ENCODE measurements around the gene SPOUT1. TPM values are rescaled to one million over a fixed set of nuclear protein-coding genes. Genes with fewer than 3 reads are reported as not detected.

Gene SPOUT1
- total RNA-seq, 4 donors from 2014 or later = 33.5 to 48.7 (median 34.9) TPM

- TF ChIP-seq POLR2A (IDR thresholded peaks at IDR 0.05) = no peak
- no peak for TF ChIP-seq CTCF (IDR thresholded peaks at IDR 0.05)
- no peaks in the 10 kb centered on the region for H3K27me3 ChIP-seq
- H3K4me1 ChIP-seq = peaks cover 0 to 13% (median 11%) of the 10 kb centered on the region in 4 donors
- no peak overlapping the region for H3K27ac ChIP-seq
- no peak for DNase-seq
- peaks cover 0 to 40% (median 0%) of the 10 kb centered on the region in 3 donors for H3K36me3 ChIP-seq
- H3K4me3 ChIP-seq = no peak overlapping the region
- no peaks in the 10 kb centered on the region for H3K9me3 ChIP-seq
Observed at GRCh38 chr9:128828267-128828666, 1.3 kb downstream of the SPOUT1 start.

GRCh38 chr9:128825923-128826700 is 3.5 kb downstream of the SPOUT1 start:
- TF ChIP-seq POLR2A (IDR thresholded peaks at IDR 0.05) (no peak), CTCF (IDR thresholded peaks at IDR 0.05) (no peak)
- Histone ChIP-seq H3K27me3 (no peaks in the 10 kb centered on the region), H3K4me1 (peaks cover 0 to 13% (median 11%) of the 10 kb centered on the region in 4 donors), H3K4me3 (no peak overlapping the region), H3K36me3 (peaks cover 0 to 61% (median 0%) of the 10 kb centered on the region in 3 donors), H3K9me3 (no peaks in the 10 kb centered on the region), H3K27ac (no peak overlapping the region)
- DNase-seq = no peak

DNA sequence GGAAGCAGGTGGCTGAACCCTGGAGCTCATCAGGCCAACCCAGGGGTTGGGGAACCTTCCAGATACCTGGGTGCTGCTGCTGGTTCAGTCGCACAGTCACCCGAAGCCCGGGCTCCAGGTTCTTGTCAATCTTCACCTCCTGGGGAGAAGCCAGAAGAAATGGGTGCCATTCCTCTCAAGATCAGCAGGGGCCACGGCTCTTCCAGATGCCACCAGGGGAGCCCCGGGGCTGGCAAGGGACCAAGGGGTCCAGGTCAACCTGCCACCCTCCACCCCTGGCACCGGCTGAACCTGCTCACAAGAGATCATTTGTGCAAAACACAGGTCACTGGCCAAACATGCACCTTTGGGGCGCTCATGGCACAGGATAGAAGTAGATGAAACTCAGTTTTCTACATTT is 4.7 kb downstream of the SPOUT1 start:
- no peak for TF ChIP-seq CTCF (IDR thresholded peaks at IDR 0.05)
- no peak for TF ChIP-seq POLR2A (IDR thresholded peaks at IDR 0.05)
- H3K27ac ChIP-seq = no peak overlapping the region
- no peaks in the 10 kb centered on the region for H3K9me3 ChIP-seq
- no peaks in the 10 kb centered on the region for H3K27me3 ChIP-seq
- H3K36me3 ChIP-seq = peaks cover 0 to 66% (median 0%) of the 10 kb centered on the region in 3 donors
- DNase-seq = no peak
- H3K4me1 ChIP-seq = peaks cover 0 to 15% (median 7%) of the 10 kb centered on the region in 4 donors
- H3K4me3 ChIP-seq = no peak overlapping the region

DNA sequence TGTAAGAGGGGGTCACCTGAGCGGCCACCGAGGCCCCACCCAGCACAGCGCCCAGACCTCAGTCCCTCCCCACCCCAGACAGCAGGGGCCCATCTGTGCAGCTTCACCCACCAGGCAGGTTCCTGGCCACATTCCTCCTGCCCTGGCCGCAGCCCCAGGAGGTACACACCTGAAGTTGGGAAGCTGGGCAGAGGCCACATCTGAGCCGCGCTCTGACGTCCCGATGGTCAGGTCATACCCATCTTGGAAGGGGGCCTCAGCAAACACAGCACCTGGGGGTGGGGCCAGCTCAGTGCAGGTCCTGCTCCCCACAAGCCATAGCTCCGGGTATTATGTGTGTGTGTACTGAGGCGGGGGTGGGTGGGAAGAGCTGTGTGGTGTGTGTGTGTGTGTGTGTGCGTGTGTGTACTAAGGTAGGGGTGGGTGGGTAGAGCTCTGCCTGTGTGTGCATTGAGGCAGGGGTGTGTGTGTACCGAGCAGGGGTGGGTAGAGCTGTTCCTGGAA is 5.6 kb downstream of the SPOUT1 start:
- no peak for TF ChIP-seq POLR2A (IDR thresholded peaks at IDR 0.05)
- no peak for TF ChIP-seq CTCF (IDR thresholded peaks at IDR 0.05)
- Histone ChIP-seq H3K36me3 (peaks cover 0 to 66% (median 0%) of the 10 kb centered on the region in 3 donors), H3K4me3 (no peak overlapping the region), H3K27ac (no peak overlapping the region), H3K27me3 (no peaks in the 10 kb centered on the region), H3K4me1 (peaks cover 4 to 22% (median 11%) of the 10 kb centered on the region in 4 donors), H3K9me3 (no peaks in the 10 kb centered on the region)
- no peak for DNase-seq

GRCh38 chr9:128823362-128823902 is 6.2 kb downstream of the SPOUT1 start:
- peaks cover 4 to 18% (median 8%) of the 10 kb centered on the region in 4 donors for H3K4me1 ChIP-seq
- H3K4me3 ChIP-seq = no peak overlapping the region
- no peaks in the 10 kb centered on the region for H3K9me3 ChIP-seq
- H3K27ac ChIP-seq = no peak overlapping the region
- no peaks in the 10 kb centered on the region for H3K27me3 ChIP-seq
- H3K36me3 ChIP-seq = peaks cover 0 to 66% (median 0%) of the 10 kb centered on the region in 3 donors
- TF ChIP-seq POLR2A (IDR thresholded peaks at IDR 0.05) (no peak), CTCF (IDR thresholded peaks at IDR 0.05) (no peak)
- no peak for DNase-seq

Measured in Peyer's patch (tissue), 4 donors.